ENCODE measurements around the gene RGS17.
"Not testable (repeated sequence)": the region's sequence is repeated elsewhere in the genome, so short reads cannot be mapped to it uniquely, and the experiment has no call there.

The RGS17 gene

DNA sequence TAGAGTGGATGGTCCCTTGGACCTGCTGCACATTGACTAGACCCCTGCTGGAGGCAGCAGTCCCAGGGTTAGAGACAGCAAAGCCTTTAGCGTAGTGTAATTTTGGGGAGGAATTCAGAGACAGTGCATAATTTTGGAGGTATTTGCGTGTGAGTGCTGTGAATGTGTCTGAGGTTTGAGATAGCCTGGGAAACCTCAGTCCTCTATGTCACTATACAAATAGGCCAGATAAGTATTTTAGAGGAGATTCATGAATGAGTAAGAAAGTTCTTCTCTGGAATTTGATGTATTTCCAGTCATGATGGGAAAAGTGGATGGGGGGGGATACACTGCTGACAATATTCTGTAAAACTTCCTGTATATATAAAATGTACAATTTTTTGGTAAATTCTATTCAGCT, 102.8 kb downstream of the RGS17 start:
- no peak for DNase-seq

DNA sequence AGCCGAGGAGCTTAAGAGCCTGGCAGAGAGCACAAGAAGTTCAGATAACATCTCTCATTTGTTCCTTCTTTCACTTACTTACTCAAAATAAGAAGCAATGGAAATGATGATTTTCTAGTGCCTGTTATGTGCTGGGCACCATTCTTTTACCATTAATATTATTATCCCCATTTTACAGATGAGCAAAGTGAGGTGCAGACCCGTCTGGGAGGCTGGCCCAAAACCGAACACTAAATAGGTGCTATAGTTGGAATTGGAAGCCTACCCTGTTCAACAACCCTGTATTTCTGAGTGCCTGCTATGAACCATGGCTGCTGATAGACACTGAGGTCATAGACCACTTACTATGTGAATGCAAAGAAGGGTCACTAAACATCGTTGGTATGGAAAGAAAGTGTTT, 103.6 kb downstream of the RGS17 start:
- DNase-seq: no peak

DNA sequence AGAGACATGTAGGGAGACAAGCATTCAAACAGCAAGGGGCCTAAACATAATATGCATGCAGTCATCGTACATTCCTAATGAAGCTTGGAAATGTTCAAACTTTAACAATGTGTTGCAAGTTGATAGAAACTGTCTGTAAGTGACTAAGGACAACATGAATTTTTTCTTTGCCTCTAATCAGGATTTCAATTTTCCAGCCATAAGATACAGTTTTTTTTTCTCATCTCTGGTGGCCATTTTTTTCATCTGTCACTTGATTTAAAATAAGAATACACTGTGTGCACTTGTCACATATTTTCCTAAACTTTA, 106.4 kb downstream of the RGS17 start:
- DNase-seq: no peak

DNA sequence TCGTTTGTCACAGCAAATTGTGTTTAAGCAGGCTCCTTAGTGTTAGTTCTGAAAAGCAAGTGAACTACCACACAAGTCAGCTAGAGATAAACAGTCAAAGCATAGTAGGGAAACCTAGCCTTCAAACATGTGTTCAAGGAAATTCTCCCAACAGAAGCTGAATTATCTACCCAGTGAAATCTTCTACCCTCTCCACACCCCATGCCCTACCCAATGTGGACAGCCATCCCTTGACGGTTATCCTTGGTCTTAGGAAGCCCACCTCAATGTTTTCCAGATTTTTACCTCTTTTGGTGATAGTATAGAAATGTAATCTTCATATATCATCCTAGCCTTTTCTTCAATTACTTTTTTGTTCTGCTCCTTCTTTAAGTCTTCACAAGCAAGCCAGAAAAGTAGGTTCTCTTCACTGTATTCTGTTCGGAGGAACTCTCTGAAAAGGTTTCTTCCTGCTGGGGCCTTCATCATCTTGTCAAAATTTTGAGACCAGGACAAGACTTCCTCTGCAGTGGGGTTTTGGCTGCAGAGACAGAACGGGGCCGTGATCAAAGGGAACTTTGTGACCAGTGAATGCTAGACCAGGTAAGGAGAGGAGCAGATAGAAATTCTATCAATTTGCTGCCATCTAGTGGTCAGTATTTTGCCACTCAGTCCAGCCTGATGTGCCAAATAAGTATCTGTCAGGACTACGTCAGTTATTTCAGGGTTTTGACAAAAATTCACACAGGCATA, 106.9 kb downstream of the RGS17 start:
- peak; percentile 24 for DNase-seq

DNA sequence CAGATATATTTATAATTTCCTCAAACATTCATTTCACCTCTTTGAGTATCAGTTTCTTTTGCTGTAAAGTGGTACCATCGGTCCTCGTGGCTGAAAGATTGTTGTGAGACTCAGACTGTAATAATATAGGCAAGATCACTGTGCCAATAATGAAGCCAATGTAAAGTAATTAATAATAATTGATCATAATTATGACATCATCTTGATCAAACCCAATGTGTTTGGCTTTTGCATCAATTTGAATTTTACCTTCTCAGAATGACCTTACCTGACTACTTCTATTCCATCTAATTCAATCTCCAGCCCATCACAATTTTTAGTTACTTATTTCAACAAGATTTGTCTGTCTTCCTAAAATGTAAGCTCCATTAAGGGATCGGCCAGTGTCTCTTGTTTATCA, 112.7 kb downstream of the RGS17 start:
- no peak for DNase-seq

DNA sequence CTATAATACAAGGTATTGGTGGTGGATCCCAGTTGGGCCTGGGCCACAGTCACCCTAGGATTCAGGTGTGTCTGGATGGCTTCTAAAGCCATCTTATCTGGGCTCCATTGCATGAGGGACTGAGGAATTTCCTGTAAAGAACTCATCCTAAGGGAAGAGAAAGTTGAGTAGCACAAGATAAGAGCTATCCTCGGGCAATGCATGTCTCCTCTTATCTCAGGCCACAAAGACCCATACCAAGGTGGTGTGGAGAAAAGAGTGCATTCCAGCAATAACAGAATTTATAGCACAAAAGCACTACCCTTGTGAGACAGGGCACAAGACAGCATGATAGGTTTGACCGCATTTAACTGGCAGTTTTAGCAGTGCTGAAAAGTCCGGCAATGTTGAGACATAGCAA, 114.2 kb downstream of the RGS17 start:
- DNase-seq: no peak

DNA sequence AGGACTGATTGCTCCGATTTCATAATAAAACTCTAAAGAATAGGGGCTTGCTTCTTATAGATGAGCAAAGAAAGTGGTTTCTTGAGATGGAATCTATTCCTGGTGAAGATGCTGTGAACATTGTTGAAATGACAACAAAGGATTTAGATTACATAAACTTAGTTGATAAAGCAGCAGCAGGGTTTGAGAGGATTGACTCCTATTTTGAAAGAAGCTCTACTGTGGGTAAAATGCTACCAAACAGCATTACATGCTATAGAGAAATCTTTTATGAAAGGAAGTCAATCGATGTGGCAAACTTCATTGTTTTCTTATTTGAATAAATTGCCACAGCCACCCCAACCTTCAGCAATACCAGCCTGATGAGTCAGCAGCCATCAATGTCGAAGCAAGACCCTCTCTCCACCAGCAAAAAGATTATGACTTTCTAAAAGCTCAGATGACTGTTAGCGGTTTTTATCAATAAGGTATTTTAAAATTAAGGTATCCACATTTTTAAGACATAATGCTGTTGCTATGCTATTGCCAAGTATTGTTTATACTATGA, 115.9 kb downstream of the RGS17 start:
- DNase-seq: no peak

DNA sequence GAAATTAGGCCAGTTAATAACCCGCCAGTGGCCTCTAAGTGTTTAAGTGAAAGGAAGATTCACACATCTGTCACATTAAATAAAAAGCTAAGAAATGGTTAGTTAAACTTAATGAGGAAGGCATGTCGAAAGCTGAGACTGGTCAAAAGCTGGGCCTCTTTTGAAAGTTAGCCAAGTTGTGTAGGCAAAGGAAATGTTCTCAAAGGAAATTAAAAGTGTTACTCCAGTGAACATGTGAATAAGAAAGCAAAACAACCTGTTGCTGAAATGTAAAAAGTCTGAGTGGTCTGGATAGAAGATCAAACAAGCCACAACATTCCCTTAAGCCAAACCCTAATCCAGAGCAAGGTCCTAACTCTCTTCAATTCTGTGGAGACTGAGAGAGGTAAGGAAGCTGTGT, 117.6 kb downstream of the RGS17 start:
- no peak for DNase-seq

DNA sequence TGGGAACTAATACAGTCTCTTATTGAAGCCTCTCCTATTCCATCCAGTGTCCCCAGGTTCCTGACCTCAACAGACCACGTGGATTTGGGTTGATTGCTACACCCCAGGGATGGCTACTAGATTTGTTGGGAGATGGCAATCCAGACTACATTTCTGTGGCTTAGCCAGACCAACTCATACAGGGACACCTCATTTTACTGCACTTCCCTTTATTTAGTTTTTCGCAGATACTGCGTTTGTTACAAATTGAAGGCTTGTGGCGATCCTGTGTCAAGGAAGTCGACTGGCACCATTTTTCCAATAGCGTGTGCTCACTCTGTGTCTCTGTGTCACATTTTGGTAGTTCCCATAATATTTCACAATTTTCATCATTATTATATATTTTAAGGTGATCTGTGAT, 118.2 kb downstream of the RGS17 start:
- no peak for DNase-seq

DNA sequence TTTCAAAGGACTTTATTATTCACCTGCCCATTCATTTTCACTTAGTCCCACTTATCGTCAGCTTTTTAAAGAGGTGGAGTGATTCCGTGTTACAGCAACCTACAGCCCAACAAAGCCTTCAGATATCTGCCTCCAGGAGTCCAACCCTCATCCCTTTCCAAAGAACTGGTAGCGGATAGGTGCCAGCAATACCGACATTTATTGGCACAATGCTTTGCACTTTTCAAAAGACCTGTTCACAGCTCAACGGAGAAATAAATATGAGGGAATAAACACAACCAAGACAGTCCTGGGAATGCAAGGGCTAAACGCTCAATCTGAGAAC, 127.8 kb downstream of the RGS17 start:
- no peak for DNase-seq

DNA sequence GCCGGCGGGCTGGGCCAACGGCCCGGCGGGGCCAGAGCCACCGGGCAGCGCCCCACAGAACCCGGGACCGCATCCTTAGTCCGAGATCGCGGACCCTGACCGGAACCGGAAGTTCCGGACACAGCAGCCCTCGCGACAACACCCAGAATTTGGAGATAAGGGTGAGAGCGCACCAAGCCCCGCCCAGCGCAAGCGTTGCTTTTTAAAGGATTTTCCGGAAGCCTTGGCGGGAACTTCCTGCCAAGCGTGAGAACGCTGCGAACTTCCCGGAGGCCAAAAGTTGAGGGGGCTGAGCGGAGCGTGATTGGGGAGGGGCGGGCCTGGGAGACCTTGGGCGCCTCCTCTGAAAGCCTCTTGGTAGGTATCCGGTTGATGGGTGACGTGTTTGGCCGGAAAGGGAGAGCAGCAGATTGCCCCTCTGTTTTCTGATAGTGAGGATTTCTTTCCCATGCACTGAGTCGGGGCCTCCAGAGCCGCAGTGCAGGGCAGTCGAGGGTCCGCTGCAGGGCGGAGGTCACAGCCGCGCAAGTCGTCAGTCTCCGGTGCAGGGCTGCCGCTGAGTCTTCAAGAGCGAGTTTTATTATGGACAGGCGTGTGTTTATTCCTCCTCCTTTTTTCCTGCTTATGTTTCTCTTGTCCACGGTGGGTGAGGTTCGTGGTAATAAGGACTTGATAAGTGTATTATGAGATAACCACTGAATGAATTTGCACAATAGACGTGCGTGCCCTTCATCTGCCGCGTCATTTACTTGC, 128.3 kb downstream of the RGS17 start, which contains the start of gene MTRF1L:
Gene MTRF1L, minus strand, starts transcription at position 97 of the 753 bp plus-strand sequence. Its CDS starts 24 bp downstream, at position 73.
- peak; percentile 85 for DNase-seq

DNA sequence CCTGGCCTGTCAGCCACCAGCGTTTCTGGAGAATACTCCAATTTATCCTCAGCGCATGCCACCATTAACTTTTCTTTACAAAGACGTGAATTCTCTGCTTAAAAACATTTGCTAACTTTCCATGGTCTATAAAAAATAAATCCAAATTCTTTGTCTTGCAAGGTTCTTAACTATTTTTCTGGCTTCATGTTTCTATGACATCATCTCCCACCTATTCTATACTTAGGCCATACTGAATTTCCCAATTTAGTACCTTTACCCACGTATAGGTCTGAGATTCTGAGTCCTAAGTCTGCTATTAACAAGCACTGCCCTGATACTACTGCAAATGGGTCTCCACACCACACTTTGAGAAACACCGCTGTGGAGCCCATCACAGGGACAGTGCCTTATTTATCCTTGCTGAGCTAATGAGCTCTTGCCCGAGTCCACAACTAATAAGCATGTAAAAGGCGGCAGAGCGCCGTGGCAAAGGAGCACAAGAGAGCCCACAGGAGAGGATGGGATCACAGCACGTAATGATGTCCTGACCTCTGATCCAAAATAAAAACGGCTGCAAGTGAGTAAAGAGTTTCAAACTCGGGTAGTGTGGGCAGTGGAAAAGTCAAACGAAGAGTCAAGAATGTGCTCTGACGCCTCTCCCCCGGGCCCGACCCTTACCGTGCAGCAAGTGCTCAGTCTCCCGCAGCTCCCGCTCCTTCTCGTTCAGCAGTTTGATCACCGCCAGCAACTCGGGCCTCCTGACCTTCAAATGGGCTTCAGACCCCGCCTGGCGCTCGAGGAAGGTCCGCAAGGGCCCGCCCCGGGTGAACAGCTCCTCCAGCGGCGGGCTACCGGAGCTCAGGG, 129.1 kb downstream of the RGS17 start:
- no peak for DNase-seq

DNA sequence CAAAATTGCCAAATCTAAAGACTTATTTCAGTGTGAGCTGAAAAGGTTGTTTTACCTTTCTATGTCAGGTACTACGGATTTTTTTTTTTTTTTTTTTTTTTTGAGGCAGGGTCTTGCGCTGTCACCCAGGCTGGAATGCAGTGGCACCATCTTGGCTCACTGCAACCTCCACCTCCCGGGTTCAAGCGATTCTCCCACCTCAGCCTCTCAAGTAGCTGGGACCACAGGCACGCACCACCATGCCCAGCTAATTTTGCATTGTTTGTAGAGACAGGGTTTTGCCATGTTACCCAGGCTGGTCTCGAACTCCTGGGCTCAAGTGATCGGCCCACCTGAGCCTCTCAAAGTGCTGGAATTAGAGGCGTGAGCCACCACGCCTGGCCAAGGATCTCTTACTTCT, 130.3 kb downstream of the RGS17 start:
- not testable (repeated sequence) for DNase-seq

DNA sequence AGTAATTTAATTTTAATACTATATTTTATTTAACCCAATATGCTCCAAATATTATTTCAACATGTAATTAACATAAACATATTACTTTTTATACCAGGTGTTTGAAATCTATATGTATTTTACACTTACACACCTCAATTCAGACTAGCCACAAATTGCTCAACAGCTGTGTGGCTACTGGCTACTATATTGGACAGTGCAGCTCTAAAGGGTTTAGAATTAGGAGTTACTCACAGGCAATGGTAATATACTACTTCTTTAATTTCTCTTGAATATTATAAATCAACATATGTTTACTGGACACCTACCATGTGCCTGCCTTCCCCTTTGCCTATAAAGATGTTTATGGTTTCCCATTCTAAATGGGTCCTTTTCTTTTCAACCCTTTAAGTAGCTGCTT, 130.8 kb downstream of the RGS17 start:
- no peak for DNase-seq

DNA sequence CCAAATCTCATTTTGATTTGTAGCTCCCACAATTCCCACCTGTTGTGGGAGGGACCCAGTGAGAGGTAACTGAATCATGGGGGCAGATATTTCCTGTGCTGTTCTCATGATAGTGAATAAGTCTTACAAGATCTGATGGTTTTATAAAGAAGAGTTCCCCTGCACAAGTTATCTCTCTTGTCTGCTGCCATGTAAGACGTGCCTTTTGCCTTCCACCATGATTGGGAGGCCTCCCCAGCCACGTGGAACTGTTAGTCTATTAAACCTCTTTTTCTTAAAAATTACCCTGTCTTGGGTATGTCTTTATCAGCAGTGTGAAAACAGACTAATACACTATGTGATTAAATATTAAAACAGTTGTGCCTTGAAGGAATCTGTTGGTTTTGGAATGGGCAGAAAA, 131.5 kb downstream of the RGS17 start:
- not testable (repeated sequence) for DNase-seq

DNA sequence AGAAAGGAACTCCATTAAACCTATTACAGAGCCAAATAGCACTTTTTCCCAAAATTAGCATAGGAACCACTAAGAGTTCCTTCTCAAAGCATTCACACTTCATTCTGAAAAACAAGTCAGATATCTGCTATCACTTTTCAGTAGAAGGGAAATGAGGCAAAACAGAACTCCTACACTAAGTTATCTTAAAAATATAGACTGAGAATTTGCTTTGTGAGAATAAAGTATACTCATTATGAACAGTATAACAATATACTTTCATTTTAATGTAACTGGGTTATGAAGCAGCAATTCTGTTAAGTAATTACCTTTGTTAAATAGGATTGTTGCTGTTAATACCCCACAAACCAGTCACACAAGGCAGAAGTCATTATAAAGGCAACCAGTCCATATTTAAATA, 137.2 kb downstream of the RGS17 start:
- DNase-seq: no peak

DNA sequence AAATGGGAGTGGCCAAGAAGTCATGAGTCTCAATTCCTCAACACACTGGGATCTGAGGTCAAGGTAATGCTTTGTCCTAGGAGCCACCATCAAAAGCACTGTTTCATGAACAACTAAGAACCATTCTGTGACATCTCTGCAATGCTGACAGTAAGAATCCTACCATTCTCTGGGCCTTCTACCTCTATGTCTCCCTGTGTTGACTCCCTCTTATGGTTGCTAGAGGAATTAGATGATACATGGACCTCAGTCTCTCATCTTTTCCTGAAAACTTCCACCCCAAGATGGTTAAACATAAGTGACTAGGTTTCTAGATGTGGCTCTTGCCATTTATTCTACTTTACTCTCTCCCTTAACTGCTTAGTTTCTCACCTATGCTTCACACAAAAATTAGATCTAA, 137.7 kb downstream of the RGS17 start:
- DNase-seq: no peak

DNA sequence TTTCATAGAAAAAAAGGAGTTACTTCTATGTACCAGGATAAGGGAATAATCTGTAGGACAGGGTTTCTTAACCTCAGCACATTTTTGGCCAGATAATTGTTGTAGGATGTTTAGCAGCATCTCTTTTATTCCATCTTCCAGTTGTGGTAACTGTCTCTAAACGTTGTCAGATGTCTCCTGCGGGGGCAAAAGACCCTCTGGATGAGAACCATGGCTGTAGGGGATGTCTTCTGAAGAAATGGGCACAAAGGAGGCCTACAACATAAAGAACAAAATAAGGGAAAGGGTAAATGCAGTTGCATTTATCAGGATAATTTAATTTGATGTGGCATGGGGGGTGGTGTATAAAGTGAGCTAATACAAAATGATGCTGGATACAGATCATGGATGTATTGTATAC, 144.1 kb downstream of the RGS17 start:
- no peak for DNase-seq

DNA sequence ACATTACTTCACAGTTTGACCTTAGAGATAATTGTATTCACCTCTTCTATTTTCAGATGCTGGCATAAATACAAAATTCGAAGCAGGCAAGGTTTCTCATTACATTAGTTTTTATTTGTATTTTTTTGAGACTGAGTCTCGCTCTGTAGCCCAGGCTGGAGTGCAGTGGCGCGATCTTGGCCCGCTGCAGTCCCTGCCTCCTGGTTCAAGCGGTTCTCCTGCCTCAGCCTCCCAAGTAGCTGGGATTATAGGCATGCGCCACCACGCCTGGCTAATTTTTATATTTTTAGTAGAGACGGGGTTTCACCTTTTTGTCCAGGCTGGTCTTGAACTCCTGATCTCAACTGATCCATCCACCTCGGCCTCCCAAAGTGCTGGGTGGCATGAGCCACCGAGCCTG, 145.8 kb downstream of the RGS17 start:
- not testable (repeated sequence) for DNase-seq

DNA sequence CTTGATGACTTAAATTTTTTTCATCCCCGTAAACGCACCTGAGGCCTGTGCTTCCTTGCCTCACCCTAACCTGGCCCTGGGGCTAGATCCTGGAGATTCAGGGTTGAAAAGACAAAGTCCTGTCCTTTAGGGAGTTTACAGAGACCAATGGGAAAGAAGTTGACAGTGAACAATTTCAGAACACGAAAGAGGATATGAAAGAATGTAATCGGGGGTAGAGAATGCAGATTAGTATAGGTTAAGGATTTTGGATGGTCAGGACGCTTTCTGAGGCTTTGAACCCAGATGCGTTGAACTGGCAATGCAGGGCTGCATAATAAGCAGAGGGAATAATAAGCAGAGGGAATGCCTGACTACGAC, 146.6 kb downstream of the RGS17 start:
- no peak for DNase-seq

DNA sequence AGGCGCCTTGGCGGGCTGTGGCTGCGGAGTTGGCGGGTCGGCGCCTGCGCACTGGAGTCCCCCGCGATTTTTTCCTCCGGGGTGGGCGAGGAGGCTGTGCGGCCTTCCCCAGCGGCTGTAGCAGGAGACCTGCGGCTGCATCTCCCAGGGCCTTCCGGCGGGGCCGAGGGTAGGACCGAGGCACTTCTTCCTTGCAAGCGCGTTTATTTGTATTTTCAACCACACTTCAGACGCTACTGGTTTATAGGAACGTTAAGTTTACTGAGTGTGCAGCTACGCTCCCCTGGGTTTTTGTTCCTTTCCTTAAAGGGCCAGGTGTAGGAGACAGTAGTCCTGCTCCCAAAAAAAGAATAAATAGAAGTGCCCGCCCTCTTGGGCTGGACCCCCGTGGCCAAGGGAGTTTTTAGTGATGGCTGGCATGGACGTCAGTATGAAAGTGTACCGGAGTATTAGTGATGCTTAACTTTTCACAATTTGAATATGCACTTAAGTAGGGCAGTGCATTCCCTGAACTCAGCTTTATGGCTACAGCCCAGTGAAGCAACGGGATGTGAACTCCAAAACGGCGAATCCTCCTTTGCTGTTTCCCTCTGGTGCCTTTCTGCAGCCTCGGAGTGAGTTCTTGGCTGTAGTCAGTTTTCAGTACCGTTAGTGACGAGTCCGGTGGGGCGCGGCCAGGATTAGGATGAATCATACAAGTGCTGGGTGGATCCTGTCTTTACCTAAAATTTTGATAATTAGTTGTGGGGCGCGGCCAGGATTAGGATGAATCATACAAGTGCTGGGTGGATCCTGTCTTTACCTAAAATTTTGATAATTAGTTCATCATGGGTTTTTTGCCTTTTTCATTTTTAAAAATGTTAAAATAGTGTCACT, 147.2 kb downstream of the RGS17 start:
- peak; percentile 62 for DNase-seq

DNA sequence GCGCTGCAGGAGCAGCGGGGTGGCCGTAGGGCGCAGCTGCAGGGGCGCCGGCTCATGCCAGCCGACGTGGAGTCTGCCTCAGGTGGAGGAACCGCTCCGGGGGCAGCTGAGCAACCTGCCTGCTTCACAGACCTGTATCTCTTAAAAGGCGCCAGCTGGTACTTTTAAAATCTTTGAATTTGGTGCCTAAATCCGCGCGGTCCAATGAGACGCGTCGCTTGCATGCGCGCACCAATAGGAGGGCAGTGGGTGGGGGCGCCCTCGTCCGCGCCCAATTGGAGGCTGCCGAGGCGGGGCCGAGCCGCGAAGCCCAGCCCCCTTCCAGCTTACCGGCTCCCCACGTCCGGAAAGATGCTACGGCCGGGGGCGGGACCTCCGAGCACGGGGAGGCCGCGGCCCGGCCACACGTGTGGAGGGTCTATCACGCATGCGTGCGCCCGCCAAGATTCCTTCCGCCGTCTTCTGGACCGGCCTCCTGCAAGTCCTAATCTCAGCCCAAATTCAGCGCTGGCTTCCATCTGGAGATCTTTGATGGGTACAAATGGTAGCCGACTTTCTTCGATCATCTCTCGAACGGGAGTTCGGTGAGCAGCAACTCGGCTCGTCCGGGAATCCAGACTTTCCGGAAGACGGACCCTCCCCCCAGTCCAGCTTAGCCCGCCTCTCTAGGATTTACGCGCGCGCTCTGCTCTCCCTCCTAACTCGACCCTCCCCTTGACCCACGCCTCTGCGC, 148.0 kb downstream of the RGS17 start, which contains the start of gene FBXO5:
Gene FBXO5, minus strand, starts transcription at position 138 of the 733 bp plus-strand sequence. Its CDS starts 82 bp downstream, at position 56.
- DNase-seq: peak; percentile 91
